ENCODE measurements around the gene TRMT2B. TPM values are rescaled to one million over a fixed set of nuclear protein-coding genes. Genes with fewer than 3 reads are reported as not detected.
A peak's percentile ranks its signal among the peaks of the same experiment; 100 is the strongest.
"Not testable (repeated sequence)": the region's sequence is repeated elsewhere in the genome, so short reads cannot be mapped to it uniquely, and the experiment has no call there.

The TRMT2B gene
- total RNA-seq, 1 donor, result 18.3 TPM

GRCh38 chrX:101009090-101009489 is 42.8 kb downstream of the TRMT2B start:
- no peak overlapping the region for H3K4me3 ChIP-seq (ENCODE audit: low read depth, low read length)
- TF ChIP-seq, protein P1, sequence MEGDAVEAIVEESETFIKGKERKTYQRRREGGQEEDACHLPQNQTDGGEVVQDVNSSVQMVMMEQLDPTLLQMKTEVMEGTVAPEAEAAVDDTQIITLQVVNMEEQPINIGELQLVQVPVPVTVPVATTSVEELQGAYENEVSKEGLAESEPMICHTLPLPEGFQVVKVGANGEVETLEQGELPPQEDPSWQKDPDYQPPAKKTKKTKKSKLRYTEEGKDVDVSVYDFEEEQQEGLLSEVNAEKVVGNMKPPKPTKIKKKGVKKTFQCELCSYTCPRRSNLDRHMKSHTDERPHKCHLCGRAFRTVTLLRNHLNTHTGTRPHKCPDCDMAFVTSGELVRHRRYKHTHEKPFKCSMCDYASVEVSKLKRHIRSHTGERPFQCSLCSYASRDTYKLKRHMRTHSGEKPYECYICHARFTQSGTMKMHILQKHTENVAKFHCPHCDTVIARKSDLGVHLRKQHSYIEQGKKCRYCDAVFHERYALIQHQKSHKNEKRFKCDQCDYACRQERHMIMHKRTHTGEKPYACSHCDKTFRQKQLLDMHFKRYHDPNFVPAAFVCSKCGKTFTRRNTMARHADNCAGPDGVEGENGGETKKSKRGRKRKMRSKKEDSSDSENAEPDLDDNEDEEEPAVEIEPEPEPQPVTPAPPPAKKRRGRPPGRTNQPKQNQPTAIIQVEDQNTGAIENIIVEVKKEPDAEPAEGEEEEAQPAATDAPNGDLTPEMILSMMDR (IDR thresholded peaks at IDR 0.05; ENCODE audit: insufficient read depth, low read length), result no peak
- DNase-seq (ENCODE audit: low read depth), result peak; percentile 2

GRCh38 chrX:100999451-100999850 is 52.5 kb downstream of the TRMT2B start:
- DNase-seq (ENCODE audit: low read depth), result no peak
- TF ChIP-seq, protein P1 (IDR thresholded peaks at IDR 0.05; ENCODE audit: insufficient read depth, low read length), result no peak
- H3K4me3 ChIP-seq (ENCODE audit: low read depth, low read length), result no peak overlapping the region

GRCh38 chrX:100995469-100995868 is 56.4 kb downstream of the TRMT2B start:
- peak; percentile 74 for DNase-seq (ENCODE audit: low read depth)
- TF ChIP-seq, protein P1 (IDR thresholded peaks at IDR 0.05; ENCODE audit: insufficient read depth, low read length), result no peak
- H3K4me3 ChIP-seq (ENCODE audit: low read depth, low read length), result no peak overlapping the region

DNA sequence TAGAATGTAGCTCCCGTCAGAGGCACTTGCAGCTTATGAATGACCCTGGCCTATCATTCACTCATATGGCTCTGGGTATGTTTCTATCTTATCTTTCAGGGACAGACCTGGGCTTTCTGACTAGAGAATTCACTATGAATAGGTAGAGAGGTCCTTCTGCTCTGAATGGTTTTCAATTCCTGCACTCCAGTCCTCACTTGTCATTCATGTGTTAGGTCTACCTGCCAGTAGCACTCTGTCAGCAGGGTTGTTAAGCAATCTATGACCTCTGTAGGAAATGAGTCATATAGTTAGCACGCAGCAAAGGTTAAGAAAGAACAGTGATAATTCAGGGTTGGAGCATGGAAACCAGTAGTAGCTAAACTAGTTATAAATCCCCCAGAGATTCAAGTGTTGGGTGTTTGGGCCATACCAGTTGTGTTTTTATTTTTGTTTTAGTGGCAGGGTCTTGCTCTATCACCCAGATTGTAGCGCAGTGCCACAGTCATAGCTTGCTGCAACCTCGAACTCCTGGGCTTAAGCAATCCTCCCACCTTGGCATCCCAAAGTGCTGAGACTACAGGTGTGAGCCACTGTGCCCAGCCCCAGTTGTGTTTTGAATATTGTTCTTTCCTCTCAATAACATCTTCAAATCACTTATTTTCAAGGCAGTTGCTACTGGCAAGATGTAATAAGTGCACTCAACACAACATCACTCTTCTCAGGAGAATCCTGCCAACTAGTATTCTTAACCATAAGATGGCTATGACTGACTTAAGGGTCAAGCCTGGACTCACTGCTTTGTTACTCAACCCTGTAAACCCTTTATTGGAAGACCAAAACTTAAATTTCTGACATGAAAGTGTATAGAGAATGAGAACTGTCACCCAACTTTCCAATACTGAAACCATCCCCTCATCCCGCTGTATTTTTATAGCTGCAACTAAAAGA is 57.3 kb downstream of the TRMT2B start:
- peak; percentile 31 for DNase-seq (ENCODE audit: low read depth)
- TF ChIP-seq, protein P1 (IDR thresholded peaks at IDR 0.05; ENCODE audit: insufficient read depth, low read length), result no peak
- H3K4me3 ChIP-seq (ENCODE audit: low read depth, low read length), result no peak overlapping the region

GRCh38 chrX:100990139-100990538 is 61.8 kb downstream of the TRMT2B start:
- TF ChIP-seq, protein P1 (IDR thresholded peaks at IDR 0.05; ENCODE audit: insufficient read depth, low read length), result no peak
- no peak for DNase-seq (ENCODE audit: low read depth)
- no peak overlapping the region for H3K4me3 ChIP-seq (ENCODE audit: low read depth, low read length)

DNA sequence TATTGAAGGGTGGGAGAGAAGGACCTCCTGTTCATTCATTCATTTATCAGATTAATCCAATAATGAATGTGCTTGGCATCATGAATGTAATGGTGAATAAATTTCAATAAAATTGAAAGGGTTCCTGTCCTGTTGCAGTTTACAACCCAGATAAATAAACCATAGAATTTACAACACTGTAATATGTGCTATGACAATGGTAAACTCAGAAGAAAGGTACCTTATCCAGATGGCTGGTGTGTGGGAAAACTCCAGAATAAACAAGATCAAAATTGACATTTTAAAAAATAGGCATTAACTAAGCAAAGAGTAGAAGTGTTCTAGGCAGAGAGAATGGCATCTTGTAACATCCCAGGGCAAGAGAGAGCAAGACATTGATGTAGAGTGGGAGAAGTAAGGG is 67.1 kb downstream of the TRMT2B start:
- no peak for DNase-seq (ENCODE audit: low read depth)
- H3K4me3 ChIP-seq (ENCODE audit: low read depth, low read length), result no peak overlapping the region
- TF ChIP-seq, protein P1 (IDR thresholded peaks at IDR 0.05; ENCODE audit: insufficient read depth, low read length), result no peak

- DNase-seq (ENCODE audit: low read depth); H3K4me3 ChIP-seq (ENCODE audit: low read depth, low read length): not testable (repeated sequence)
Observed at GRCh38 chrX:100981498-100981845, 70.4 kb downstream of the TRMT2B start.
